K562 (cell line): Measurements from ENCODE around the gene MANBA.

Experiments
- HMGN3 ChIP-seq: IDR thresholded peaks from 2 replicates; pipeline ENCODE4 v1.6.1; 2011; ENCODE audit warnings: borderline replicate concordance, low read depth, mild to moderate bottlenecking, mixed read lengths, low read length; ENCODE audit not compliant: insufficient read length; ENCODE audit errors: extremely low read depth
- TFAM ChIP-seq: fragments of 250-450 bp; sonication (Bioruptor Pico); conservative IDR thresholded peaks from 2 replicates; pipeline ENCODE4 v1.5.0; 2021; ENCODE audit warnings: mild to moderate bottlenecking, moderate library complexity
- ZNF407 ChIP-seq: fragments of 450-650 bp; IDR thresholded peaks from 2 replicates; pipeline ENCODE4 v1.6.1; 2016; ENCODE audit warnings: low read depth

- TF ChIP-seq HMGN3, result no peak
- TF ChIP-seq ZNF407, result no peak
- TF ChIP-seq TFAM (CRISPR knock-in tag), result no peak
Observed at GRCh38 chr4:102783006-102783405, 22.2 kb upstream of the MANBA start.
